ENCODE measurements around the gene KCP.
"Not testable (repeated sequence)": the region's sequence is repeated elsewhere in the genome, so short reads cannot be mapped to it uniquely, and the experiment has no call there.

Gene KCP

DNA sequence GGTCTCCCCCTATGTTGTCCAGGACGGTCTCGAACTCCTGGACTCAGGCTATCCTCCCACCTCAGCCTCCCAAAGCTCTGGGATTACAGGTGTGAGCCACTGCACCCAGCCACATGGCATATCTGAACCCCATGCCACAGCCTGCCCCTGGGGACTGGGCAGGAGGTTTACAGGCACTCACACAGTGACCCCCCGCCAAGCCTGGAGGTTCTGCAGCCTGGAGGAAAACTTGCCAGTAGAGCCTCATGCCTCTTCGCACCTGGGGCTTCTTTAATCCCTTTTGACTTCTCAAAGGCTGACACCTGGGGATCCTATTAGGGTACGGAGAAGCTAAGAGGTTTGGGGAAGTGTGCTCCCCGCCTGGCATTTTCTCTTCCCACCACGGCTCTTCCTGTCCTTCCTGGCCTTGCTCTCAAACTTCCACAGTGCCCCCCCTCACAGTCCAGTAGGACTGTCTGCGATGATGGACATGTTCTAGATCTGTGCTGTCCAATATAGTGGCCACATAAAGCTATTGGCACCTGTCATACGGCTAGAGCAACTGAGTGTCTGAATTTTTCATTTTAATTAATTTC, 11.4 kb upstream of the KCP start:
- DNase-seq (ENCODE audit: low read depth): no peak

DNA sequence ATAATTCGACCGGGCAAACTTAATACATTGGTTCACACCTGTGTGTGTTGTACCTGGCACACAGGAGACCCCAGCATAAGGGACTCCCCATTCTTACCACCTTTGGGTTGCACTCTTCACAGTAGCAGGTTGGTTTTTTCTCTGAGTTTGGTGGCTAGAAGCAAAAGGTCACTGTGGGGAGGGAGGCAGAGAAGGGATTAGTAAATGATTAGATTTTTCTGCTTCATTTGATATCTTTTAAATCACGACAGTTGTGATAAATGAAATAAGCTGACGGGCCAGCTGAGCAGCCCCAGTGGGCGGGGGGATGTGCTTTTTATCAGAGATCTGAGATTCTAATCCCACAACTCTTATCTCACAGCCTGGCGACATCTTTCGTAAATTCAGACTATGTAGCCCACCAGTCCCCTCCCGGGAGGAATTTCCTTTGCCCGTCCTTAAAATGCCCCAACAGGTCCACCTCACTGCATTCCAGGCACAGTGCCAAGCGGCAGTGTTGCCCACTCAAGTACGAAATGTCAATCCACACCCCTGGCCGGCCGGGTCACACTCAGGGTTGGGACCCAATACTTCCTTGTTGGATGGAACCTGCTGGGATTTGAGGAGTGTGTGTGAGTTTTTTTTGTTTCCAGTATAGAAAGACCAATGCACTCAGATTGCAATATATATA, 10.5 kb upstream of the KCP start:
- no peak for DNase-seq (ENCODE audit: low read depth)

DNA sequence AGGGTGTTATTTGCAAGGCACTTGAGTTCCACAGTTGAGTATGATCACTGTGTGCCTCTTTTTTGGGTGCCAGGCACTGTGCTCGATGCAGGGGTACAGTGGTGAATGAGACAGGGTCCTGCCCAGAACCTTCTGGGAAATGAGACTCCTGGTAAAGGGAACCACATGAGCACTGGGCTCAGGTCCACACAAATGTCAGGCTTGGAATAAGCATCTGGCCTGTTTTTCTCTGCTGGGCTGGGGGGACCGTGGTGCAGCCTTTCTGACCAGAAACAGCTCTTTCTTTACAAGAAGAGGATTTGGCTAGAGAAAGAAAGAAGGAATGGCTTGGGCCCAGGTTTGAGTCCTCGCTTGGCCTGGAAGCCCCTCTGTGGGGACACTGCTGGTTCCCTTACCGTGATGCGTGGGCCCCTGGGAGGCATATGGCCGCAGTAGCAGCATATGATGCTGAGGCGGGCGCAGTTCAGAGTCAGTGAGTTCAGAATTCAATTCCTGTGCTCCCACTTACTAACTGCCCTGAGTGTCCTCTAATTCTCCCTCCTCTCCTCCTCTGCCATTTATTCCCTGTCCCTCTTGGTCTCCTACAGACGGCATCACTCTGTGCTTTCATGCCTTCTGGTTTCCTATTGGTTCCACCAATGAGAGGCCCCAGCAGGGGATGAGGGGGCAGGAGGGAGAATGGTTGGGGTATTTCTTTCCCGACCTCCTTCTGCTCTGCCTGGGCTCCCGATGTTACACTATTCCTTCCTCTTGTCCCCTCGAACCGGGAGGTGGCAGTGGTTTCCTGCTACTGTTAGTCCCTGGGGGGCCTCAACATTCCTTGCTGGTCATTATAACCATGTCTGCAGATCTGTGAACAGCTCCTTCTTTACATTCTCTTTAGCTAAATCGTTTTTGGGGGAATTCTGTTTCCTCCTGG, 9.6 kb upstream of the KCP start:
- DNase-seq (ENCODE audit: low read depth): no peak

DNA sequence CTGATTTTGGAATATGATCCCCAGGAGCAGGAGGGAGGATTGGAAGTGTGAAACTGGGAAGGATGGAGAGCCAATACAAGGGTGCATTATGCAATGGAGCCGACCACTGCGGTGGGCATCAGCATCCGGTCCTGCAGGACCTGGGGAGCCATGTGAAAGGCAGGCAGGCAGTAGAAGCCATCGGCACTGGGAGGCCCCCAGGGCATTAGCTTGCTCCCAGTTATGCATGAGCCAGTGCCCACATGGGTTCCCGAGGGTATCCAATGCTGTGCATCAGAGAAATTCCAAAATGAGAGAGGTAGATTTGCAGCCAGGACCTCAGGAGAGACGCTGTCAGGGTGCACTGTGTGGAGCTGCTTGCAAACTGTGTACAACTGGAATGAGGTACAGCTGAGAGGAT, 8.7 kb upstream of the KCP start:
- no peak for DNase-seq (ENCODE audit: low read depth)

DNA sequence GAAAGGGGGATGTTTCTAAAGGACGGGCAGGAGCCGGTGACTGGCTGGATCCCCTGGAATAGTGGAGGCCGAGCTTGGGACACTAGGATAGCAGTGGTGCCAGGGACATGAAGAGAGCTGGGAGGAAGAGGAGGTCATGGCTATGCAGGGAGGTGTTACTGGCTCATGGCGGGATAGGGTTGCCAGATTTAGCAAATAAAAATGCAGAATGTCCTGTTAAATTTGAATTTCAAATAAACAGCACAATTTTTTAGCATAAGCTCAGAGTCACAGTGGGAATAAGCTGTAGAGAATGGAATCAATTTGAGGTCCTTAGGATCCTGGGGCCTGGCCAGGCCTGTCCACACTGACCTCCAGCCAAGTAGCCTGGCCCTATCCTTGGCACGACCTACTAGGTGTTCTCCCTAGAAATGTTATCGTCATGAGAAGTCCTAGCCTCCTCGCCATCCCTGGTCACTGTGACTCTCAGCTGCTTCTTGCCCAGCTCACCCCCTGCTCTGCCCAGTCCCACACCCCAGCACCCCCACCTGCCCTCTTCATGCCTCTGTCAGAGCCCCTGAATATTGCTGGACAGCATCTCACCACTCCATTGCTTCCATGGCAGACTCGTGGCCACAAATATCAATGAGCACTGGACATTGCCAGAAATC, 7.6 kb upstream of the KCP start:
- no peak for DNase-seq (ENCODE audit: low read depth)

DNA sequence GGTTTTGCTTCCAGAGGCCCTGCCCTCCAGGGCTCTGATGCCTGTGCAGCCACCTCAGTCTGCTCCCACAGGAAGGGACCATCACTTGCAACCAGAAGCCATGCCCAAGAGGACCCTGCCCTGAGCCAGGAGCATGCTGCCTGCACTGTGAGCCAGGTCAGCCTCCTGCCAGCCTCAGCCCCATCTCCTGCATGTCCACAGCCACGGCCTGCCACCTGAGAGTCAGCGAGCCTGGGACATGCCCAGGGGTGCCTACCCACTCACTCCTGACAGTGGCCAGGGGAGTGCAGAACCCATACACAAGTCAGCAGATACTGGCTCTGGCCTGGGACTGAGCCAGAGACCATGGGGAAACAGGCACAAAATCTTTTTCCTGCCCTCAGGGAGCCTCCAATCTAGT, 6.6 kb upstream of the KCP start:
- no peak for DNase-seq (ENCODE audit: low read depth)

DNA sequence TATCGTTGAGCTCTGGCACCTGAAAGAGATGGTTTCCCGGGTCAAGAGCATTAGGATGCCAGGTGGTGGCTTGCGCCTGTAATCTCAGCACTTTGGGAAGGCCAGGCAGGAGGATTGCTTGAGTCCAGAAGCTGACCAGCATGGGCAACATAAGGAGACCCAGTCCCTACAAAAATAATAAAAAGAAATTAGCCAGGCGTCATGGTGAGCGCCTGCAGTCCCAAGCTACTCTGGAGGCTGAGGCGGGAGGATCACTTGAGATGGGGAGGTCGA, 6.1 kb upstream of the KCP start:
- no peak for DNase-seq (ENCODE audit: low read depth)

DNA sequence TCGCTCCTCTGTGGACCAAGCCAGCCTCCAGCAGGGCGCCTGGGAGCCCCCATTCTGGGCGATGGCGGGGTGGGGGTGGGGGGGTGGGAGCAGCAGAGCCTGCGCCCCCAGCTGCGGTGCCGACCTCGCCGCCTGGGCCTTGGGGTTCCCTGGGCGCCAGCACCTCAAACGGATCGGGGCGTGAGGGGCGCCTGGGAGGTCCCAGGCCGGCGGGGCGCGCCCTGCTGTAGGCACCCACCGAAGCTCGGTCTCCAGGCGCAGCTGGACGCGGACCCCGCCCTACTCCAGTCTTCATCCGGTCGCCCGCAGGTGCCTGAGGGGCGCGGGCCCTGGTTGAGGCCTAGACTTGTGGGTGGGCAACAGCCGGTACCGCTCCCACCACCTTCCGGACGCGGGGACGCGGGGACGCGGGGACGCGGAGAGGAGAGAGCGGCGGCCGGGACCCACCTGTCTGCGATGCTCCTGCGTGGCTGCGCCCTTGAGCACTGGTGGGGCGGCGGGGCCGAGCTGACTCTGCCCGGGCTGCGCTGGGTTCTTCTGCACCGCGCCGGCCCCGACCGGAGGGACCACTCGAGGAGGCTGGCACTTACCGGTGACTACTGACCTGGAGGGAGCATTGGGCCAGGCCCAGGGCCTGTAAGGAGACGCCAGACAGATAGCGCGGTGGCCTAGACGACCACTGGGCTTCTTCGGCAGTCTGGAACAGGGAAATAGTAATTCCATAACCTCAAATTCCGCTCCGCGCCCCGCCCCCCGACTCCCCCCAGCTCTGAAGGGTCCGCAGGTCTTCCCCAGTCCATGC, 5.5 kb upstream of the KCP start:
- DNase-seq (ENCODE audit: low read depth): no peak

DNA sequence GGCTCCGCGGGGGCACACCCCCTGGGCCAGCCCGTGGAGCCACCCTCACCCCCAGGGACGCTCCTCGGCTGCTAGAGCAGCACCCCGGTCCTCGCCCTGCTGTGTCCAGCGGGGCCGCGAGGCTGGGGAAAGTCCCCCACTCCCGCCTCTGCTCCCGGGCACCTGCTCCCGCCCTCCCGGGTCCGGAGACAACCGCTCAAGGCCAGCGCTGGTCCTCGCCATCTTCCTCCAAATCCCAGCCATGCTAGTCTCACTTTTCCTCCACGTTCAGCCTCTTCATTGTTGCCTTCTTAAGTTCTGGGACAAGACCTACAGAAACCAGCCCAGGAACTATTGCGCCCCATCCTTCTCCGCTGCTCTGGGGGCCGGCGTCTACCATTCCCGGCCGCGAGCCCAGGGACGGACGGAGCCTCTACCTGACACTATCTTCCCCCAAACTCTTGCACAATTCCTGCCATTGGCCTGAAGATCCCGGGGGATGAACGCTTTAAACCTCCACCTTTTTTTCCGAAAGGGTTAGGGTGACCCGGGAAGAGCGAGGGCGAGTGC, 4.8 kb upstream of the KCP start:
- DNase-seq (ENCODE audit: low read depth): no peak

DNA sequence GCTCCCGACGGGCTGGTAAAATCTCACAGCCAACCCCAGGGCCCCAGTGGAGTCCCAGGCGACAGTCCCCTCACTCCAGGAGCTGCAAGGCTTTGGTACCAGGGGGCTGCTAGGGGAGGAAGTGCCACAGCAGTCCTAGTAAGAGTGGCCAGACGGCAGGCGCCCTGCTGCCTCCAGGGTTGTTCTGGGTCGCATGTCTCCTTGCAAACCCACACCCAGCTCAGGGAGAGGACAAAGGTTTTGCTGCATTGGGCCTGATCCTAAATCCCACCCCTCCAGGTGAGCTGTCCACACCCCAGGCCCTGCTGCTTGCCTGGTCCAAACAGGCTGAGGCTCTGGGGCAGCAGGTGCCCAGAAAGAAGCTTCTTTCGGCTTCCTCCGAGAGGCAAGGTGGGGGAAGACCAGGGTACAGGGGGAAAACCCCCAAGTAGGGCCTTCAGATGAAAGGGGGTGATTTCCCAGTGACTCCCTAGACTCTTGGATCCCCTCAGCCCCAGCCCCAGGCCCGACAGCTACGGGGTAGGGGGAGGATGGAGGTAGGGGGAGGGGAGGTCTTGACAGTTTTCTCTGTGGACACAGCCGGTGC, 4.2 kb upstream of the KCP start:
- DNase-seq (ENCODE audit: low read depth): no peak

DNA sequence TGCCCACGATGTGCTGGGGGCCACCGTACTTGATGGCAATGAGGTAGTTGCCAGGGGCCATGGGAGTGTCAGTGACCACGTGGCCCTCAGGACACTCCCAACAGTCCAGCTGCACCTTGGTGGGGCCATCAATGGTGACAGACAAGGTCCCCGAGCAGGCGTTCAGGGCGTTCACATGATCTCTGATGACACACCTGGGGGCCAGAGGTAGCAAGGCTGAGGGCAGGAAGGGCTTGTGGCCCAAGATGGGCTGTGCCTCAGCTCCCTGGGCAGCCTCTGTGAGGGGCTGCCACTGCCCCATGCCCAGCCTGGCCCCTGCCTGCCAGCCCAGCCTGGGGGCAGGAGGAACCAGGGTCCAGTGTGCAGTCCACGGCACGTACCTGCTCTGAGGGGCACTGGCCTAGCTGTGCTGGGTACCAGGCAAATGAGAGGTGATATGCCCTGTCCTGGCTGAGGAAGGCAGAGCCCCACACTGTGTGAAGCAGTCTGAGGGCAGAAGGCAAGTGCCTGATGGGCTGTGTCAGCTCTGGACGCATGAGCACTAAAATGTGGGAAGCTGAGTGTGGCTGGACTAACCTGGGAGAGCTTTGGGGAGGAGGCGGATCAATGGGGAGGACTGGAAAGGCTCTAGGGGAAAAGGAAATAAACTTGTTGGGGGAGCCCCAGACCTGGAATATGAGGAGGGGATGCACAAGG, 3.5 kb upstream of the KCP start:
- DNase-seq (ENCODE audit: low read depth): no peak

DNA sequence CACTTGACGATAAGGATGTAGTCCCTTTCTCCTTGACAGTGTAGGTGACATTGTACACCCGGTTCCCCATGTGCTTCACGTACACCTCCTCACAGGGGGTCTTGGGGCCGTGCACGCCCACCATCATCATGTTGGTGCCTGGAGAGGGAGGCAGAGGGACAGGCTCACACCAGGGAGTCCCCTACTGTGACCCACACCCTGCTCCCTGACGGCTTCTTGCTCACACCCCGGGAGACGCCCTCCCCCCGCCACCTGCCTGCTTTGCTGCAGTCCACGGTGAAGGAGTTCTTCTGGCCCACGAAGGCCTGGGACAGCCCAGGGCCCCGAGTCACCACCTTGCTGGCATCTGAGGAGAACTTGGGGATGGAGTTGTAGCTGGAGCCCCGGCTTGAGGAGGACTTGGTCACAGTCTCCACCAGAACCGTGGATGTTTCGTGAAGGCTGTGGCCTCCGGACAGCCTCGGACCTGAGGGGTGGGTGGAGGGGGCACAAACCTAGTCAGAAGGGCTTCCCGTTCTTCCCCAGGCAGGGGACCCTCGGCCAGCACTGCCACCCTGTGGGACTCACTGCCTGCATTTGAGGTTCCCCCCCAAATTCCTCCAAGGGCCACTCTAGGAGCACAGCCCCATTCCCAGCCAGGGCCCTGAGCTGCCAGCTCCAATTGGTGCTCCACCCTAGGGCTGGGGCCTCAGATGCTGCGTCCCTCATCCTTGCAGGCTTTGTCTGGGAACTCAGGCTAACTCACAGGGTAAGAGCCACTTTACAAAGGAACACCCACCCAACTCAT, 2.4 kb upstream of the KCP start:
- DNase-seq (ENCODE audit: low read depth): not testable (repeated sequence)

DNA sequence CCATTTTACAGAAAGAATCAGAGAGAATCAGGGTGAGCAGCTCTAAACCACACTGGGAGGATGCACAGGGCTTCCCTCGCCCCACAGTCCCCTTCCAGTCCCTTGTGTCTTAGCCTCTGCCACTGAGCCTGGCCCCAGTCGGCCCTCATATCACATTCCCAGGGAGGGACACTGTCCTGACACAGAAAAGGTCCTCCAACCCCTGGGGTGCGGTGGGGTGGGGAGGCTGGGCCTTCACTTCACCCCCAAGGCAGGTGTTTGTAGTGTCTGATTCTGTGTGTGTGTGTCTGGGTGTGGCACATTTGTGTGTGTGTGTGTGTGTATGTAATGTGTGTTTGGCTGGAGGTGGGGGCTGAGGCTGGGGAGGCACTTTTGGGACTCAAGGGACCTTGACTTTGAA, 1.8 kb upstream of the KCP start:
- DNase-seq (ENCODE audit: low read depth): no peak

DNA sequence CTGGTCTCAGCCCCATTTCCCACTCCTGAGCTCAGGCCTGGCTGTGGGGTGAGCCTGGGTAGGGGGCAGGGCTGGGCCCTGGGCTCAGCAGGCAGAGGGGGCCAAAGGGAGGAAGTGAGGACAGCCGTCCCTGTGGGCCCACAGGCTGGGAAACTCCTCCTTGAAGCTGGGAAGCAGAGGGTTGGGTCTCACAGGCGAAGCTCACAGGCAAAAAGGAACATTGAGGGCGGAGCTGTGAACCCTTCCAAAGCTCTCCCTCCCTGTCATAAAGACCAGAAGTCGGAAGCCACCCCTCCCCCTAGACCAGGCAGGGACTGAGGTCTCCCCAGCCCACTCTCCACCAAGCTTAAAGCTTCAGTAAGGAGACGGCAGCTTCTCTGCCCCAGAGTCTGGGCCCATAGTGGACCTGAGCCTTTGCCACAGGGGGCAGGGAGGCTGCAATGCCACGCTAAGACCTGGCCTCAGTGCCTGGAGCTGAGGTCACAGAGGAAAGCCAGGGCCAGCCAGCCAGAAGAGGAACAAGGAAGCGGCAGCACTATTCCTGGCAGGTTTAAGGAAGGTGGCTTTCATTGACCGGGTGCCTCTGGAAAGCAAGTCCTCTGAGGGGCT, 1.0 kb upstream of the KCP start:
- no peak for DNase-seq (ENCODE audit: low read depth)

DNA sequence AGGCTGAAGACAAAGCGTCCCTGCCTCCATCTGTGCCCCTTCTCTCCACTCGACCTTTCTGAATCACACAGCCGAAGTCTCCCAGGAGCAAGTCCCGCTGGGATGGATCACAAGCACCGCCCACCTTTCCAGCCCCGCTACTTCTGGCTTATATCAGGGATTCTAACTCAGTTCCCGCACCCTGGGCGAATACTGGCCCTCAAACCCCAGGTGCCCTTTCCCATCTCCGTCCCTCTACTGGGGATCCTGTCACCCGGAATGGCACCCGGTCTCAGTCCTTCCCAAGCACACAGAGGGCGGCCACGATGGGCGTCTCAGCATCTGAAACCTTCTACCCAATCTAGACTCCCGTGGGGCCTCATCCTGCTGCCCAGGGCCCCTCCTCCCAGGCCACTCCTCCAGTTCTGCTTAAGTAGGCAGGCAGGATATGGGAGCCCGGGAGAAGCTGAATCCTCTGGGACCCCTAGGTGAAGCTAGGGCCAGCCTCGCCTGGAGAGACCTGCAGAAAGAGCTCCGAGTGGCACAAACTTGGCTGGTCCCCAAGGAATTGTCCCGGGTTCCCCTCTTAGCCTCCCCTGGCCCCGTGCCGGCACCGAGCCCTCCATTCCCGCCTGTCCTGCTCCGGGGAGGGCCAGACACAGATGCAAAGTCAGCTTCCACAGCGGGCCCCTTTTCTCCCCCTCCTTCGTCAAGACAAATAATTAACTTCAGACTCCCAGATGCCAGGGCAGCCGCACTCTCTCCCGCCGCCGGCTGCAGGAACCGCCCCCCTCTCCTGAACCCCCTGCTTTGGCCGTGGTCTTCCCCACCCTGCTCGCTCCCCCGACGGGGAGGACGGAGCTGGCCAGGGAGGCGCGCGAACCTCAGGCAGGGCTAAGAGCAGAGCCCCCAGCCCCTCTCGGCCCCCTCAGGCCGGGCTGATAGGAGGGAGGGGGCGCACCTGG, 612 bp downstream of the KCP start:
- DNase-seq (ENCODE audit: low read depth): no peak

DNA sequence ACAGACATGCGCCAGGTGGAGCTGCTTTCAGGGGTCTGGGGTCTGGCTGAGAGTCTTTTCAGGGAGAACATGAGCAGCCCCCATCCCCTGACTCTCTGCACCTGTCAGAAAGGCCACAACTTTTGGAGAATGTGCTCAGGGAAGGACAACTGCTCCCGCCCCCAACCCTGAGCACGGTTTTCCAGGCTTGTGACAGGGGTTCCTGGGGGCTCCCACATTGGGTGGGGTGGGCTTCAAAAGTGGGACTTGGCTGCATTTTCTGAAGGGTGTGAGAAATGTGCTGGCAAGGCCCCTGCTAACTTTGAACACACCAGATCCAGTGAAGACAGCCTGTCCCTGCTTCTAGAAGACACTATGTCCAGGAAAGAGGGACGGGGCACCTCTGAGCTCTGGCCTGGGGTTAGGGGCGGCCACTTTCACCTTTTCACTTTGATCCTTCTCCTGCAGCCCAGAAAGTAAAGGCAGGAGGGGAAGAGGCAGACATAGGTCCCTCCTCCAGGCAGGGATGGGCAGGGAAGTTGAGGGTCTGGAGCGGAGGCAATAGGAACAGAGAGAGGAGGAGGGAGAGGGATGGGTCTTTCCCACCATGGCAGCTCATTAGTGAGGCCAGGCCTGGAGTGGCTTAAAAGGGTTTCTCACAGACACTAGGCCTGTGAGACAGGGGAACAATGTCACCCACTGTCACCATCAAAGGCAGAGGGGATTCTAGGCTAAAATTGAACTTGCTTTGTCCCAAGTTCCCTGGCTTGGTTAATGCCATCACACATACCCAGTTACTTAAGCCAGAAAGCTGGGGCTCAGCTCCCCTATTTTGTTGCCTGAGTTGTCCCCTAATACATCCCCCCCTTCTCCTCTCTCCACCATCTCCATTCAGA, 1.5 kb downstream of the KCP start:
- no peak for DNase-seq (ENCODE audit: low read depth)

DNA sequence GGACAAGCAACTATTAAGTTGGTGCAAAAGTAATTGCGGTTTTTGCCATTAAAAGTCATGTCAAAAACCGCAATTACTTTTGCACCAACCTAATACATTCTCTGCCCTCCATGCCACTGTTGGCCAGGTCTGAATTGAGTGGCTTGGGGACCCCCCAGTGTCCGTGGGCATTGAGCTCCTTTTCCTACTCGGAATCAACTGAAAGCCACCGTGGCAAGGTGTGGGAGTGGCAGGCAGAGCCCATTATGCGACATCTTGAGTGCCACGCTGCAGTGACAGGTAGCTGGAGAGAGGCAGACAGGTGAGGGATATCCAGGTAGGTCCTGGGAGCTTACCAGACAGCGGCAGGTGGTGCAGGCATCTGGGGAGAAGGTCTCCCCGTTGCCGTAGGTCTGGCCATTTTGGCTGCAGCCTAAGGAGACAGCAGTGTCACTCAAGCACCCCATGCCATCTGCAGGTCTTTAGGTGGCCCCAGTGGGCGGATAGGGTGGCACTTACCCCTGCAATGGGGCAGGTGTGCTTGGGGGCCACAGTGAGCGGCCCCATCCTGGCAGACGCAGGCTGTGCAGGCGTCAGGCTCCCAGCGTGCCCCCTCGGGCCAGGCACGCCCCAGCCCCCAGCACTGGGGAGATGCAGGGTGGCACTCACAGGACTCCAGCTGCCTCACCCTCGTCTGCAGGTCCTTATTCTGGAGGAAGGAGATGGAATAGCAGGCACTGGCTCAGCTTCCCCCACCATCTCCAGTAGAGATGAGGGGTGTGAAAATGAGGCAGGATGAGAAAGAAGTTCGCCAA, 3.5 kb downstream of the KCP start:
- no peak for DNase-seq (ENCODE audit: low read depth)

All from stimulated activated CD4-positive, alpha-beta T cell treated with anti-CD3 and anti-CD28 coated beads, Interleukin-2, amount 100 ng/mL, for 4 hours (primary cell).